Epithelial cell of prostate (primary cell): ENCODE data around the gene RPL12.

Source experiments
- DNase-seq: peaks from one replicate; pipeline ENCODE4 v3.0.0-alpha.2; 2011; ENCODE audit warnings: low read depth, low spot score
- H3K27ac ChIP-seq: fragments of 450-650 bp; 2 replicates; pipeline ENCODE4 v1.5.1; 2017; ENCODE audit warnings: mild to moderate bottlenecking

Gene RPL12

DNA sequence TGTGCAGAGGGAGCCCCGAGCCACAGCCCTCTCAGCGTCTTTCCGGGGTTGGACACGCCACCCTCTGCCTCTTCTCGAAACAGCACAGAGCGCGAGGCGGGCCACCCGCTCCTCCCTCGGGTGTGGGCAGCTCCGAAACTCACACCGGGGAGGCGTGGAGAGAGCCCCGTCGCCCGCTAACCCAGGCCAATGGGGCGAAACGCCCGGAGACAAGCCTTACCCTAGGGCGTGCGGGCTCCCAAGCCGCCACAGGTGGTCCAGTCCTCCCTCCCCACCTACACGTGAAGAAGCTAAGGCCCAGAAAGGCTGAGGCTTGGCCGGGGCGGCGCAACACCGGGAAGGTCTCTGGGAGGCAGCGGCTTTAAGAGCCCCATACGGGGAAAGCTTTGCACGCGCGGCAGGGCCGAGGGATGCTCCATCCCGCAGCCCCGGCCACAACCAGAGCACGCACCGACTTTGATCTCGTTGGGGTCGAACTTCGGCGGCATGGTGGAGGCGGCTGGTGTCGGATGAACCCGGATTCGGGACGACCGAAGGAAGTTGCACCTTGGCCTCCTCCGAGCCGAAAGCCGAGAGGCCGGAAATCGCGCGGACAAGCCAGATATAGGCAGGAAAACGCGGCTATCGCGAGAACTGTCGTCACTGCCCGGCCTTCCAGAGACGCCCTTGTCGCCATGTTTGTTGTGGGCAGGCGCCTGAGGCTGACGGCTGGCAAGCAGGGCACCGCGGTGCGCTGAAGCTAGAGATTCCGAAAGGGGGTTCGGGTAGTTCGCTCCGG lies at the start of gene RPL12, which contains the start of gene LRSAM1:
TSS of gene RPL12 (minus strand) at position 577 of the 778 bp plus-strand sequence. CDS start at position 488, 89 bp downstream.
TSS of gene LRSAM1 (plus strand) at position 681 of the 778 bp plus-strand sequence. CDS start 3,018 bp downstream, outside the sequence.
- H3K27ac ChIP-seq: peak within 1 kb of the TSS; percentile 96
- peak; percentile 85 for DNase-seq

DNA sequence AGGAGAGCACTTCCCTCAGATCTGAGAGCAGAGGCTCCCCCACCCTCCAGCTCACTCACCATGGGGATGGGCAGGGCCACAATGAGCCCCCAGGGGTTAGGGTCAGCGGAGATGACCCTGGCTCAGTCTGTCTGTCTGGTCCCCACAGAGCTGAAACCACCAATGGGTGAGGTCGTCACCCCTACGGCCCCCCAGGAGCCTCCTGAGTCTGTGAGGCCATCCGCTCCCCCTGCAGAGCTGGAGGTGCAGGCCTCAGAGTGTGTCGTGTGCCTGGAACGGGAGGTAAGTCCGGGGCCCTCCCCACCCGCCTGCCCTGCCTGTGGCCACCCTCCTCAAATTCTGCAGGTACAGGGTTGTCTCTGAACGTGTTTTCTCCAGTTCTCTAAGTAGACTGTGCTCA lies 49.7 kb upstream of the RPL12 start:
- no peak overlapping the region for H3K27ac ChIP-seq
- DNase-seq: no peak

- DNase-seq: no peak
- no peak overlapping the region for H3K27ac ChIP-seq
Measured at GRCh38 chr9:127500399-127500798, 49.2 kb upstream of the RPL12 start.

- peak overlapping the region; percentile 7 for H3K27ac ChIP-seq
- no peak for DNase-seq
Measured at GRCh38 chr9:127498298-127498697, 47.1 kb upstream of the RPL12 start.

- no peak for DNase-seq
- peak overlapping the region; percentile 7 for H3K27ac ChIP-seq
Measured at GRCh38 chr9:127497656-127498290, 46.6 kb upstream of the RPL12 start.

GRCh38 chr9:127496974-127497373 lies 45.8 kb upstream of the RPL12 start:
- no peak for DNase-seq
- H3K27ac ChIP-seq: no peak overlapping the region

DNA sequence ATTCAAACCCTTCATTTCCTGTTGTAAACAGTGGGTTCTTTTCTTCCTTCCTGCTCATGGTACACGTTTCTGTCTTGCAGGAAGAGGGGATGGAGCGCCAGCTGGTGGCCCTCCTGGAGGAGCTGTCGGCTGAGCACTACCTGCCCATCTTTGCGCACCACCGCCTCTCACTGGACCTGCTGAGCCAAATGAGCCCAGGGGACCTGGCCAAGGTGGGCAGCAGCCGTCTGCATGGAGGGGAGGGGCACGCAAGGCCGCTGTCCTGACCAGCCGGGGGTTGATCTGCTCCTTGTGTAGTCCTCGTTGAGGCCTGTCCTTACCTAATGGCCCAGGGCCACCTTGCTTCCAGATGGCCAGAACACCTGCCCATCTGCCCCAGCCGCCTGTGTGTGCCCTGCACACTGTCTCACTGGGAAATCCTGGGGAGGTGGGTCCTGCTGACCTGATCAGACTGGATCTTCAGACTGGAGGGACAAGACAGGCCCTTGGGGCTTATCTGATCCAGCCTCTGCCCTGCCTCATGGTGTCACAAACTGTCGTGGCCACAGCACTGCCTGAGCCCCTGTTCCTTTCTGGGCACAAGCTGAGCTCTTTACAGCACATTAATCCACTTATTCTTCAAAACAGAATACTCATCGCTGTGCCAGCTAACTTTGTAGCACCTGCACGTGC lies 44.8 kb upstream of the RPL12 start:
- peak overlapping the region; percentile 51 for H3K27ac ChIP-seq

GRCh38 chr9:127494304-127494702 lies 43.1 kb upstream of the RPL12 start:
- no peak for DNase-seq

More for the DNA sequence above, 44.8 kb upstream of the RPL12 start:
- DNase-seq: no peak

GRCh38 chr9:127493592-127494303 lies 42.5 kb upstream of the RPL12 start:
- no peak overlapping the region for H3K27ac ChIP-seq
- DNase-seq: no peak

More at GRCh38 chr9:127494304-127494702, 43.1 kb upstream of the RPL12 start:
- peak overlapping the region; percentile 51 for H3K27ac ChIP-seq

DNA sequence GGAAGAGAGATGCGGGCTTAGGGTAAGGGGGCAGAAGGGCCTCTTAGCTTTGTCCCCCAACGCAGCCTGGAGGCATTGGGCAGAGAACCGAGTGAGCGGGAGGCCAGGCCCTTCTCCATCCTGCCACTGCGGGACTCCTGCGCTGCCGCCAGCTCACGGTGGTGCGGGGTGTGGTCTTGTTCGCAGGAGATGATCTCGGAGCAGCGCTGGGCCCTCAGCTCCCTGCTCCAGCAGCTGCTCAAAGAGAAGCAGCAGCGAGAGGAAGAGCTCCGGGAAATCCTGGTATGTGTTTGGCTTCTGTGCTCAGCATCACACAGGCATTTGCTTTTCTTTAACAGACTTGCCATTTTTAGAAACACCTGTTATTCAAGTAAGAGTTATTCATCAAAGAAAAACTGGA lies 41.4 kb upstream of the RPL12 start:
- no peak for DNase-seq
- no peak overlapping the region for H3K27ac ChIP-seq

DNA sequence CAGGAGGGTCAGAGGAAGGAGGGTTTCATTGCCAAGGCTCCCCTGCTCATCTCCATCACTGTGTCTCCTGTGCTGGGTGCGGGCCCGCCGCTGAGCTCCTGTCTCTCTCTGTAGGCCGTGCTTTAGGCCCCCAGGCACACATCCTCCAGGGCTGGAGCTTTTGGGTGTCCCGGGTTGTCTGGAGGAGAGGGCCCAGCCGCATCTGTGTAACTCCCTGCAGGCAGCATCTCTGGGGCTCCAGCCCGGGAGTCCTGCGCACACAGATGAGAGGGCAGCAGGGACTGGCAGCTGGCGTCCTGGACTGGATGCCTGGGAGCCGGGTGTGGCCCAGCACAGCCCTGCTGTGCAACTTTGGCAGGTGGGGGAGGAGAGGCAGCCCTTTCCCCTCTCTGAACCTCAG lies 40.3 kb upstream of the RPL12 start:
- H3K27ac ChIP-seq: no peak overlapping the region

DNA sequence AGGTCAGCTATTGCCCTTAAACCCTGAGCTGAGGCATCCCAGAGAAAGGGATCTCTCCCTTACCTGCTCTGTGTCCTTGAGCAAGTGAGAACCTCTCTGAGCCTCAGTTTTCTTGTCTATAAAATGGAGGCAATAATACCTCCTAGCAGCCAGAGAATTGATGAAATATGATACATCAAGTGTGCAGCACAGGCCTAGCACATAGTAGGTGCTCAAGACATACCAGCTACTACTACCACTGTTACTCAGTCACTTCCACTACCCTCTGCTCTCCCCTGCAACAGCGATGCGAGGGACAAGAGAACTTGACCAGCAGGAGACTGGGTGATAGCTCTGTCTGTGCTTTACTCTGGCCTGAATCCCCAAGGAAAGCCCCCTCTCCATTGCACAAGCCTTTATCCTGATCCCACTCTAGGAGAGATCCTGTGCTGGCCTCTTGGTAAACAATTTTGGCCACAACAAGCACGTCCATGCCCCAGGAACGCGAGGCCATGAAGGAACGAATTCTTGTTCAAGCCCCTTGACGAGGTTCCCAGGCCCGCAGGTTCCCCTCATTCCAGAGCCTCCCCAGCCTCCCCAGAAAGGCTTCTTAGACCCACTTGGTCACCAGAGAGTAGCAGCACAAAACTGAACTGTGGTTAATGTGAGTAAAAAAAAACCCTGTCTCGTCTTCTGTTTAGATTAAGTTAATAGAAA lies 39.5 kb upstream of the RPL12 start:
- no peak overlapping the region for H3K27ac ChIP-seq
- no peak for DNase-seq

More for the DNA sequence above, 40.3 kb upstream of the RPL12 start:
- no peak for DNase-seq

DNA sequence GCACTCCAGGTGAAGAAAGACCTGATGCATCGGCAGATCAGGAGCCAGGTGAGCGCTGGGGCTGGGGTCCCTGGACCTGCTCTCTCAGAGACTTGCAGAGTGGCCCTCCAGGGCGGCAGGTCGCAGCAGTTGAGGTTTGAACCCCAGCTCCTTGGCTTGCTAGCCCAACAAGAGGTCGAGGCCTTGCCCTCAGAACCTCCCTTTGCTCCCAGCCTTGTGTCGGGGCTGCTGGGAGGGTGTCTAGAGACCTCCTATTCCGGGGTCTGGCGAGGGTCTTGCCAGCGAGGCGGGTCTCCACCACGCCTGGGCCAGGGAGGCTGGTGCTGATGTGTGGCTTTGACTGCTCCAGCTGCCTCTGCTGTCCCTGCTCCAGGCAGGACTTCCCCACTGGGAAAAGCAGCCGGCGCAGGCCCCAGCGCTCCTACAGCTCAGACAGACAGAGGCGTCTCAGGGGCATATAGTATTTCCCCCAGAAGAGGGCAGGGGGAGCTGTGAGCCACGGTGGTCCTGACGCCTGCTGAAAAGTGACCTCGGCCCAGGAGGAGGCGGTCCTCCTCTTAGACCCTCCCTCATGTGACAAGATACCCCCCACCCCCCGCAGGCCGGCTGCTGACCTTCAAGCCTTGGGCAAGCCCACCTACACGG lies 38.4 kb upstream of the RPL12 start:
- no peak for DNase-seq
- no peak overlapping the region for H3K27ac ChIP-seq

GRCh38 chr9:127488946-127489345 lies 37.7 kb upstream of the RPL12 start:
- no peak for DNase-seq
- H3K27ac ChIP-seq: no peak overlapping the region

GRCh38 chr9:127485995-127486394 lies 34.8 kb upstream of the RPL12 start:
- no peak for DNase-seq
- no peak overlapping the region for H3K27ac ChIP-seq

DNA sequence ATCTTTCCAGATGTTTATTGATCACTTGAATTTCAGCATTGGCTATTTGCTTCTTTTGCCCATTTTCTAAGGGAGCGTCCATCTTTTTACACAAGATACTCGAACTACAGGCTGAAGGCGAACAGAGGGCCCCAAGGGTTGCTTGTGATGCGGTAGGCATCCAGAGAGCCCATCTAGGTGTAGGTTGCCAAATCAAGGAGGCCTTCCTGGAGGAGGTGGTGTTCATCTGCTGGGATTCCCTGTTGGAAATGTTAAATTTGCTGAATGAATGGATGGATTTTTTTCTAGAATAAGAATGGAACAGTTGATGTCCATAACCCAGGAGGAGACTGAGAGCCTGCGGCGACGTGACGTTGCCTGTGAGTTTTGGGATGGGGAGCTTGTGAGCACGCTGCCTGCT lies 31.5 kb upstream of the RPL12 start:
- no peak overlapping the region for H3K27ac ChIP-seq
- no peak for DNase-seq

DNA sequence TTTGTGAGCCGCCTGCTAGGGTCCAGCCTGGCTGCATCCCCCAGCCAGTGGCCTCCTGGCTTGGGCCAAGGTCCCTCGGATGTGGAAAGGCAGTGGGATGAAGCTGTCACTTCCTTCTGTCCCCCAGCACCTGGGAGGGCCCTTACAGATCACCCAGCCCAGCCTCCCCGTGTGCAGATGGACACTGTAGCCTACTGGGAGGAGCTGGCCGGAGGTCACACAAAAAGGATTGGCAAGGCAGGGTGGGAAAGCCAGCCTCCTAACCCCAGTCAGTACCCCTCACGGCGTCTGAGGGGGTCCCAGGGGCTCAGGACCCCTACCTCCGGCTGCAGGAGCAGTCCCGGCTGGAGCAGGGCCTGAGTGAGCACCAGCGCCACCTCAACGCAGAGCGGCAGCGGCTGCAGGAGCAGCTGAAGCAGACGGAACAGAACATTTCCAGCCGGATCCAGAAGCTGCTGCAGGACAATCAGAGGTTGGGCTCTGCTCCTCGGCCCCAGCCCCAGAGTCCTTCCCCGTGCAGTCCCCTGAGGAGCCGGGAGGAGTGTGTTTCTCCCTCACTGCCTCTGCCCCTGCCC lies 28.4 kb upstream of the RPL12 start:
- no peak for DNase-seq
- H3K27ac ChIP-seq: no peak overlapping the region

- no peak overlapping the region for H3K27ac ChIP-seq
- no peak for DNase-seq
Measured at GRCh38 chr9:127474592-127474991, 23.4 kb upstream of the RPL12 start.

DNA sequence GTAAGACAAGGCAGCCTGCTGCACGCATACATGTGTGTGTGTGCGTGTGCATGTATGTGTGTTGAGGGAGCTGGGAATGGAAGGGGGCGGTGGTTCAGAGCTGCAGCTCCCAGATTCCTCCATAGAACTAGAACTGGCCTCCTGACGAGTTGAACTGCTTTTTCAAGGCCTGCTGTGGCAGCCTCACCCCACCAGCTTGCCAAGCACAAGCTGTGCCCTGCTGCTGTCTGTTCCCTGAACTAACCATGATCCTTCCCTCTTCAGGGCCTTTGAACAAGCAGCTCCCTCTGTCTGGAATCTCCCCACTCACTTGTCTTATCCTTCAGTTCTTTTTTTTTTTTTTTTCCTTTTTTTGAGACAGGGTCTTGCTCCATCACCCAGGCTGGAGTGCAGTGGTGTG lies 22.7 kb upstream of the RPL12 start:
- no peak for DNase-seq
- no peak overlapping the region for H3K27ac ChIP-seq
